ENCODE measurements around the gene DNAH2.

DNAH2 gene

GRCh38 chr17:7825206-7825990 is 107.9 kb downstream of the DNAH2 start:
- H3K27ac ChIP-seq (ENCODE audit: low read depth, low read length), result no peak overlapping the region
- H2BK5ac ChIP-seq (ENCODE audit: low read length), result no peak overlapping the region
- no peak overlapping the region for H2BK120ac ChIP-seq (ENCODE audit: low read depth, low read length)
- H4K5ac ChIP-seq (ENCODE audit: low read length), result no peak overlapping the region
- H3K4me3 ChIP-seq (ENCODE audit: low read length), result no peak overlapping the region
- no peak overlapping the region for H3K56ac ChIP-seq (ENCODE audit: low read length)
- H3K23ac ChIP-seq (ENCODE audit: low read length), result no peak overlapping the region
- H3K4ac ChIP-seq (ENCODE audit: low read depth, low read length), result no peak overlapping the region
- no peak overlapping the region for H4K8ac ChIP-seq (ENCODE audit: low read depth, low read length)
- no peaks in the 10 kb centered on the region for H3K27me3 ChIP-seq (ENCODE audit: insufficient read depth, low read length, poor library complexity)
- no peak overlapping the region for H3K18ac ChIP-seq (ENCODE audit: low read length)
- H3K4me2 ChIP-seq (ENCODE audit: low read length), result no peak overlapping the region
- DNase-seq, result no peak
- H3K79me2 ChIP-seq (ENCODE audit: control insufficient read depth, insufficient read depth, low read length), result no peaks in the 10 kb centered on the region
- no peaks in the 10 kb centered on the region for H3K36me3 ChIP-seq (ENCODE audit: control insufficient read depth, insufficient read depth, low read length)
- H3K9ac ChIP-seq (ENCODE audit: low read length), result no peak overlapping the region
- H2BK15ac ChIP-seq (replicated peaks; ENCODE audit: low read depth), result no peak overlapping the region
- H2AK5ac ChIP-seq (ENCODE audit: low read length), result no peak overlapping the region
- WGBS (ENCODE audit: extremely low coverage, insufficient coverage, low lambda C conversion rate), result no CpG with 5 or more reads among the region's 12 CpGs
- H3K79me1 ChIP-seq (ENCODE audit: low read length), result no peaks in the 10 kb centered on the region
- H3K4me1 ChIP-seq (ENCODE audit: control insufficient read depth, low read depth, low read length), result no peaks in the 10 kb centered on the region

GRCh38 chr17:7830616-7831015 is 113.1 kb downstream of the DNAH2 start:
- Histone ChIP-seq H3K79me2 (ENCODE audit: control insufficient read depth, insufficient read depth, low read length) (no peaks in the 10 kb centered on the region), H3K79me1 (ENCODE audit: low read length) (no peaks in the 10 kb centered on the region), H3K36me3 (ENCODE audit: control insufficient read depth, insufficient read depth, low read length) (no peaks in the 10 kb centered on the region), H3K18ac (ENCODE audit: low read length) (no peak overlapping the region), H3K4ac (ENCODE audit: low read depth, low read length) (no peak overlapping the region), H3K9ac (ENCODE audit: low read length) (no peak overlapping the region), H3K56ac (ENCODE audit: low read length) (no peak overlapping the region), H4K5ac (ENCODE audit: low read length) (no peak overlapping the region), H3K23ac (ENCODE audit: low read length) (no peak overlapping the region), H2AK5ac (ENCODE audit: low read length) (no peak overlapping the region), H2BK120ac (ENCODE audit: low read depth, low read length) (no peak overlapping the region), H3K4me3 (ENCODE audit: low read length) (no peak overlapping the region), H3K4me2 (ENCODE audit: low read length) (no peak overlapping the region), H3K27ac (ENCODE audit: low read depth, low read length) (no peak overlapping the region), H4K8ac (ENCODE audit: low read depth, low read length) (no peak overlapping the region), H3K4me1 (ENCODE audit: control insufficient read depth, low read depth, low read length) (peaks cover 2% of the 10 kb centered on the region), H3K27me3 (ENCODE audit: insufficient read depth, low read length, poor library complexity) (no peaks in the 10 kb centered on the region), H2BK15ac (replicated peaks; ENCODE audit: low read depth) (no peak overlapping the region), H2BK5ac (ENCODE audit: low read length) (no peak overlapping the region)
- no peak for DNase-seq
- WGBS (ENCODE audit: extremely low coverage, insufficient coverage, low lambda C conversion rate), result no CpG with 5 or more reads among the region's 8 CpGs

GRCh38 chr17:7831233-7831632 is 113.7 kb downstream of the DNAH2 start:
- no peaks in the 10 kb centered on the region for H3K36me3 ChIP-seq (ENCODE audit: control insufficient read depth, insufficient read depth, low read length)
- no peak overlapping the region for H3K18ac ChIP-seq (ENCODE audit: low read length)
- H3K9ac ChIP-seq (ENCODE audit: low read length), result no peak overlapping the region
- no peaks in the 10 kb centered on the region for H3K27me3 ChIP-seq (ENCODE audit: insufficient read depth, low read length, poor library complexity)
- no peak overlapping the region for H3K4ac ChIP-seq (ENCODE audit: low read depth, low read length)
- peaks cover 2% of the 10 kb centered on the region for H3K4me1 ChIP-seq (ENCODE audit: control insufficient read depth, low read depth, low read length)
- no peak overlapping the region for H2BK120ac ChIP-seq (ENCODE audit: low read depth, low read length)
- no peaks in the 10 kb centered on the region for H3K79me2 ChIP-seq (ENCODE audit: control insufficient read depth, insufficient read depth, low read length)
- H4K8ac ChIP-seq (ENCODE audit: low read depth, low read length), result no peak overlapping the region
- no CpG with 5 or more reads among the region's 7 CpGs for WGBS (ENCODE audit: extremely low coverage, insufficient coverage, low lambda C conversion rate)
- no peak for DNase-seq
- H2BK5ac ChIP-seq (ENCODE audit: low read length), result no peak overlapping the region
- H3K56ac ChIP-seq (ENCODE audit: low read length), result no peak overlapping the region
- H3K4me3 ChIP-seq (ENCODE audit: low read length), result no peak overlapping the region
- no peak overlapping the region for H3K27ac ChIP-seq (ENCODE audit: low read depth, low read length)
- no peak overlapping the region for H2BK15ac ChIP-seq (replicated peaks; ENCODE audit: low read depth)
- no peak overlapping the region for H3K4me2 ChIP-seq (ENCODE audit: low read length)
- no peak overlapping the region for H2AK5ac ChIP-seq (ENCODE audit: low read length)
- H3K79me1 ChIP-seq (ENCODE audit: low read length), result no peaks in the 10 kb centered on the region
- no peak overlapping the region for H3K23ac ChIP-seq (ENCODE audit: low read length)
- no peak overlapping the region for H4K5ac ChIP-seq (ENCODE audit: low read length)

GRCh38 chr17:7832431-7832830 is 114.9 kb downstream of the DNAH2 start:
- Histone ChIP-seq H3K23ac (ENCODE audit: low read length) (no peak overlapping the region), H3K27me3 (ENCODE audit: insufficient read depth, low read length, poor library complexity) (no peaks in the 10 kb centered on the region), H3K79me2 (ENCODE audit: control insufficient read depth, insufficient read depth, low read length) (no peaks in the 10 kb centered on the region), H4K8ac (ENCODE audit: low read depth, low read length) (no peak overlapping the region), H3K27ac (ENCODE audit: low read depth, low read length) (no peak overlapping the region), H2BK120ac (ENCODE audit: low read depth, low read length) (no peak overlapping the region), H3K9ac (ENCODE audit: low read length) (no peak overlapping the region), H3K56ac (ENCODE audit: low read length) (no peak overlapping the region), H3K4me2 (ENCODE audit: low read length) (no peak overlapping the region), H2BK15ac (replicated peaks; ENCODE audit: low read depth) (no peak overlapping the region), H3K4me1 (ENCODE audit: control insufficient read depth, low read depth, low read length) (peaks cover 4% of the 10 kb centered on the region), H2BK5ac (ENCODE audit: low read length) (no peak overlapping the region), H2AK5ac (ENCODE audit: low read length) (no peak overlapping the region), H3K79me1 (ENCODE audit: low read length) (no peaks in the 10 kb centered on the region), H3K18ac (ENCODE audit: low read length) (no peak overlapping the region), H3K4ac (ENCODE audit: low read depth, low read length) (no peak overlapping the region), H3K4me3 (ENCODE audit: low read length) (no peak overlapping the region), H4K5ac (ENCODE audit: low read length) (no peak overlapping the region), H3K36me3 (ENCODE audit: control insufficient read depth, insufficient read depth, low read length) (no peaks in the 10 kb centered on the region)
- no CpG with 5 or more reads among the region's 10 CpGs for WGBS (ENCODE audit: extremely low coverage, insufficient coverage, low lambda C conversion rate)
- no peak for DNase-seq

- Histone ChIP-seq H3K27me3 (ENCODE audit: insufficient read depth, low read length, poor library complexity) (no peaks in the 10 kb centered on the region), H3K4ac (ENCODE audit: low read depth, low read length) (no peak overlapping the region), H2BK5ac (ENCODE audit: low read length) (no peak overlapping the region), H3K79me1 (ENCODE audit: low read length) (no peaks in the 10 kb centered on the region), H2AK5ac (ENCODE audit: low read length) (no peak overlapping the region), H3K36me3 (ENCODE audit: control insufficient read depth, insufficient read depth, low read length) (no peaks in the 10 kb centered on the region), H4K5ac (ENCODE audit: low read length) (no peak overlapping the region), H3K4me3 (ENCODE audit: low read length) (no peak overlapping the region), H3K9ac (ENCODE audit: low read length) (peak overlapping the region; percentile 51), H3K18ac (ENCODE audit: low read length) (no peak overlapping the region), H3K56ac (ENCODE audit: low read length) (peak overlapping the region; percentile 65), H3K23ac (ENCODE audit: low read length) (no peak overlapping the region), H3K27ac (ENCODE audit: low read depth, low read length) (no peak overlapping the region), H4K8ac (ENCODE audit: low read depth, low read length) (no peak overlapping the region), H3K79me2 (ENCODE audit: control insufficient read depth, insufficient read depth, low read length) (no peaks in the 10 kb centered on the region), H2BK15ac (replicated peaks; ENCODE audit: low read depth) (no peak overlapping the region), H2BK120ac (ENCODE audit: low read depth, low read length) (no peak overlapping the region), H3K4me1 (ENCODE audit: control insufficient read depth, low read depth, low read length) (peaks cover 6% of the 10 kb centered on the region), H3K4me2 (ENCODE audit: low read length) (peak overlapping the region; percentile 40)
- no peak for DNase-seq
- no CpG with 5 or more reads among the region's 19 CpGs for WGBS (ENCODE audit: extremely low coverage, insufficient coverage, low lambda C conversion rate)
These were observed 115.7 kb downstream of the DNAH2 start for GRCh38 chr17:7833011-7833794.
